ENCODE data around the gene LRRTM1. TPM values are rescaled to one million over a fixed set of nuclear protein-coding genes. Genes with fewer than 3 reads are reported as not detected.

Gene LRRTM1
- total RNA-seq, 2 donors from 2014 or later, result 3.3 to 11.3 TPM

- no peaks in the 10 kb centered on the region for H3K9me3 ChIP-seq (ENCODE audit: control insufficient read depth, low read length)
- peaks cover 13% of the 10 kb centered on the region for H3K4me1 ChIP-seq (ENCODE audit: control insufficient read depth, insufficient read depth, low read length)
- H3K36me3 ChIP-seq (ENCODE audit: control insufficient read depth, insufficient read depth, low read length), result no peaks in the 10 kb centered on the region
- H3K4me3 Mint-ChIP-seq, result no peak overlapping the region
- no peak overlapping the region for H3K4me3 ChIP-seq (ENCODE audit: low read length)
- no peak overlapping the region for H3K9ac ChIP-seq (ENCODE audit: extremely low read depth, low read length, poor library complexity, severe bottlenecking)
- H3K27ac Mint-ChIP-seq, result no peak overlapping the region
- H3K36me3 Mint-ChIP-seq (ENCODE audit: low read depth), result no peaks in the 10 kb centered on the region
- peaks cover 18% of the 10 kb centered on the region for H3K27me3 ChIP-seq (ENCODE audit: control insufficient read depth, insufficient read depth, low read length, poor library complexity, severe bottlenecking)
- no peaks in the 10 kb centered on the region for H3K9me3 Mint-ChIP-seq
- no peak for DNase-seq
- TF ChIP-seq, protein P1, sequence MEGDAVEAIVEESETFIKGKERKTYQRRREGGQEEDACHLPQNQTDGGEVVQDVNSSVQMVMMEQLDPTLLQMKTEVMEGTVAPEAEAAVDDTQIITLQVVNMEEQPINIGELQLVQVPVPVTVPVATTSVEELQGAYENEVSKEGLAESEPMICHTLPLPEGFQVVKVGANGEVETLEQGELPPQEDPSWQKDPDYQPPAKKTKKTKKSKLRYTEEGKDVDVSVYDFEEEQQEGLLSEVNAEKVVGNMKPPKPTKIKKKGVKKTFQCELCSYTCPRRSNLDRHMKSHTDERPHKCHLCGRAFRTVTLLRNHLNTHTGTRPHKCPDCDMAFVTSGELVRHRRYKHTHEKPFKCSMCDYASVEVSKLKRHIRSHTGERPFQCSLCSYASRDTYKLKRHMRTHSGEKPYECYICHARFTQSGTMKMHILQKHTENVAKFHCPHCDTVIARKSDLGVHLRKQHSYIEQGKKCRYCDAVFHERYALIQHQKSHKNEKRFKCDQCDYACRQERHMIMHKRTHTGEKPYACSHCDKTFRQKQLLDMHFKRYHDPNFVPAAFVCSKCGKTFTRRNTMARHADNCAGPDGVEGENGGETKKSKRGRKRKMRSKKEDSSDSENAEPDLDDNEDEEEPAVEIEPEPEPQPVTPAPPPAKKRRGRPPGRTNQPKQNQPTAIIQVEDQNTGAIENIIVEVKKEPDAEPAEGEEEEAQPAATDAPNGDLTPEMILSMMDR (conservative IDR thresholded peaks at IDR 0.05), result peak; percentile 80
- H3K27ac ChIP-seq (ENCODE audit: low read depth, low read length), result no peak overlapping the region
- peaks cover 51% of the 10 kb centered on the region for H3K4me1 Mint-ChIP-seq
- peaks cover 7% of the 10 kb centered on the region for H3K27me3 Mint-ChIP-seq (ENCODE audit: insufficient read depth)
These were observed 21.7 kb upstream of the LRRTM1 start for GRCh38 chr2:80326214-80326613.

GRCh38 chr2:80324525-80324924, 20.0 kb upstream of the LRRTM1 start:
- WGBS, 2 experiments (ENCODE audit: insufficient coverage in 1 of 2, insufficient read length in 1 of 2), result 48 to 64% methylated on average over 3 of the region's 3 CpGs
- H3K4me1 ChIP-seq (ENCODE audit: control insufficient read depth, insufficient read depth, low read length), result peaks cover 5% of the 10 kb centered on the region
- Mint-ChIP-seq H3K4me1 (peaks cover 36% of the 10 kb centered on the region), H3K27ac (no peak overlapping the region), H3K9me3 (no peaks in the 10 kb centered on the region), H3K36me3 (ENCODE audit: low read depth) (no peaks in the 10 kb centered on the region), H3K27me3 (ENCODE audit: insufficient read depth) (peaks cover 11% of the 10 kb centered on the region), H3K4me3 (no peak overlapping the region)
- no peak overlapping the region for H3K9ac ChIP-seq (ENCODE audit: extremely low read depth, low read length, poor library complexity, severe bottlenecking)
- no peak for DNase-seq
- TF ChIP-seq, protein P1 (conservative IDR thresholded peaks at IDR 0.05), result no peak
- H3K27me3 ChIP-seq (ENCODE audit: control insufficient read depth, insufficient read depth, low read length, poor library complexity, severe bottlenecking), result peaks cover 18% of the 10 kb centered on the region
- no peaks in the 10 kb centered on the region for H3K9me3 ChIP-seq (ENCODE audit: control insufficient read depth, low read length)
- no peak overlapping the region for H3K27ac ChIP-seq (ENCODE audit: low read depth, low read length)
- H3K36me3 ChIP-seq (ENCODE audit: control insufficient read depth, insufficient read depth, low read length), result no peaks in the 10 kb centered on the region
- H3K4me3 ChIP-seq (ENCODE audit: low read length), result no peak overlapping the region

DNA sequence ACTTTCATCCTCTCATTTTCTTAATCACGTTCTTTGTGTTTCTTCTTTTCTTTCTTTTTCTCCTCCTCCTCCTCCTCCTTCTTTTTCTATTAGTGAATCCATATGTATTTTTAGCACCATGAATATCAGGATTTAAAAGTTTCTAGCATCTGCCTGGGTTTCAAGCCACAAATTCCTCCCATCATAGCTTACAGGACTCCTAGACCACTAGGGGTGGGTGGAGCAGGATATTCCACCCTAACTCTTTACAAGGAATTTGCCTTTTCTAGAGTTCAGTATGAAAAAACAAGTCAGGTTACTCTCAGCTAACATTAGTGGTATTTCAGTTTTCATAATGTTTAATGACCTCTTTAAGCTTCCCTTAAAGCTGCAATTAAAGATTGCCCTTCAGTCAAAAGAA, 19.1 kb upstream of the LRRTM1 start:
- Mint-ChIP-seq H3K4me1 (peaks cover 31% of the 10 kb centered on the region), H3K27ac (no peak overlapping the region), H3K27me3 (ENCODE audit: insufficient read depth) (peaks cover 11% of the 10 kb centered on the region), H3K9me3 (no peaks in the 10 kb centered on the region), H3K4me3 (no peak overlapping the region), H3K36me3 (ENCODE audit: low read depth) (no peaks in the 10 kb centered on the region)
- no peak for DNase-seq
- Histone ChIP-seq H3K9me3 (ENCODE audit: control insufficient read depth, low read length) (no peaks in the 10 kb centered on the region), H3K36me3 (ENCODE audit: control insufficient read depth, insufficient read depth, low read length) (no peaks in the 10 kb centered on the region), H3K9ac (ENCODE audit: extremely low read depth, low read length, poor library complexity, severe bottlenecking) (no peak overlapping the region), H3K27ac (ENCODE audit: low read depth, low read length) (no peak overlapping the region), H3K4me1 (ENCODE audit: control insufficient read depth, insufficient read depth, low read length) (peaks cover 3% of the 10 kb centered on the region), H3K4me3 (ENCODE audit: low read length) (no peak overlapping the region), H3K27me3 (ENCODE audit: control insufficient read depth, insufficient read depth, low read length, poor library complexity, severe bottlenecking) (peaks cover 18% of the 10 kb centered on the region)
- TF ChIP-seq, protein P1 (conservative IDR thresholded peaks at IDR 0.05), result peak; percentile 52
- 85% methylated on average over 1 of the region's 1 CpG; no CpG with 5 or more reads in 1 of the 2 experiments for WGBS, 2 experiments (ENCODE audit: insufficient coverage in 1 of 2, insufficient read length in 1 of 2)
